ENCODE measurements around the gene DPF1.

Gene DPF1

DNA sequence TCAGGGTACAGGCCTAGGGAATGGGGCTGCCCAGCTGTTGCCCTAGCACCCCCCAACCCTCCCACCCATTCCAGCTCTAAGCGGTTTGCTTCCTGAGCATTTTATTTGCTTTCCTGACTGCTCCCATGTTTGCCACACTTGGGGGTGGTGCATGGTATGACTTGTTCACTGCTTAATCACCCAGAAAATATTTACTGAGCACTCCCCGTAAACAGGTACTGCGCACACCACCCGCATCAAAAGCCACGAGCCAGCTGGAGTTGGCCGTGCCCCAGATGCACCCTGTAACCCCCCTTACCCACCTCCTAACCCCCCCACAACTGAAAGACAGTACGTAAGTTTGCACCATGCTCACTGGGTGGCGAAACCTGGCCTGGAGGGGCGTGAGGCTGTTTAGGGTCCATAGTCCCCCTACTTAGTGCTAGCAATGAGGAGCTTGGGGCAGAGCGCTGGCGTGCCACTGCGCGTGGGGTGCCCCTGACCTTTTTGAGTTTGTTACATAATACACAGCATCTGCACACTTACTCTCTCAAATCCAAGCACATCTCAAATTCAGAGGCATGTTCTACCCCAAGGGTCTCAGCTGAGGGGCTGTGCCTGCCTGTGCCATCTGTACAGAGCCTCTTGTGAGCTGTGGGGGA, 29.8 kb downstream of the DPF1 start:
- H3K4me2 ChIP-seq (ENCODE audit: low read length): no peak overlapping the region
- peaks cover 48% of the 10 kb centered on the region for H3K36me3 ChIP-seq (ENCODE audit: insufficient read depth, low read length)
- H3K4me1 ChIP-seq (ENCODE audit: control insufficient read depth, insufficient read depth, low read length): peaks cover 9% of the 10 kb centered on the region
- H3K9ac ChIP-seq (ENCODE audit: low read depth, low read length): no peak overlapping the region
- H3K4me3 ChIP-seq (ENCODE audit: low read length): no peak overlapping the region
- H3K27me3 ChIP-seq (ENCODE audit: control insufficient read depth, insufficient read depth, low read length): no peaks in the 10 kb centered on the region
- H3K9me3 ChIP-seq (replicated peaks; ENCODE audit: low read length): no peaks in the 10 kb centered on the region

DNA sequence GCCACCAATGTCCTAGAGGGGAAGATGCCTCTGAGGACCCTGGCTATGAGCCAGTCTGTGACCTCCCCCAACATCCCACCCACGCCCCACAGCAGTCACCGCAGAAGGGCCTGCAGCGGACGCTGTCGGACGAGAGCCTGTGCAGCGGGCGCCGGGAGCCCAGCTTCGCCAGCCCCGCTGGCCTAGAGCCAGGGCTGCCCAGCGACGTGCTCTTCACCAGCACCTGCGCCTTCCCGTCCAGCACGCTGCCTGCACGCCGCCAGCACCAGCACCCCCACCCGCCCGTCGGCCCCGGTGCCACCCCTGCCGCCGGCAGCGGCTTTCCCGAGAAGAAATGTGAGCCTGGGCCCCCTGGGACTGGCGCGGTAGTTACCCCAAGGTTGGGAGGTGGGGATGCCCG, 30.6 kb downstream of the DPF1 start:
- Histone ChIP-seq H3K4me1 (ENCODE audit: control insufficient read depth, insufficient read depth, low read length) (peaks cover 13% of the 10 kb centered on the region), H3K36me3 (ENCODE audit: insufficient read depth, low read length) (peaks cover 46% of the 10 kb centered on the region), H3K27me3 (ENCODE audit: control insufficient read depth, insufficient read depth, low read length) (no peaks in the 10 kb centered on the region)

DNA sequence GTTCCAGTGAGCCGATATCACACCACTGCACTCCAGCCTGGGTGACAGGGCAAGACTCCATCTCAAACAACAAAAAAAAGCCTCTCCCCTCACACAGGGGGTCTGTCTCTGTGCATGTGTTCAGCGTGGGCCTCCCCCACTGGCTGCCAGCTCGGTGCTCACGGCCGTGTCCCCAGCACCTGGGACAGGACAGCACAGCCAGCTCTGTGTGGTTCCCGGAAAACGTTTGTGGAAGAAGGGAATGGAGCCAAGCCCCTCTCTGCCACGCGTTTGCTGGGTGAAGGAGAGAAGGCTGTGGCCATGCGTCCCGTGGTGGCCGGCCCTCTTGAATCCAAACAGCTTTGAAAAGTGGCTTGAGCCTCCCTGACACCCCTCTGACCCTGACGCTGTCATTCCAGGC, 32.3 kb downstream of the DPF1 start:
- no peaks in the 10 kb centered on the region for H3K9me3 ChIP-seq (replicated peaks; ENCODE audit: low read length)
- no peak overlapping the region for H3K4me2 ChIP-seq (ENCODE audit: low read length)
- H3K4me3 ChIP-seq (ENCODE audit: low read length): no peak overlapping the region
- peaks cover 39% of the 10 kb centered on the region for H3K36me3 ChIP-seq (ENCODE audit: insufficient read depth, low read length)
- peaks cover 13% of the 10 kb centered on the region for H3K4me1 ChIP-seq (ENCODE audit: control insufficient read depth, insufficient read depth, low read length)
- H3K9ac ChIP-seq (ENCODE audit: low read depth, low read length): no peak overlapping the region
- no peaks in the 10 kb centered on the region for H3K27me3 ChIP-seq (ENCODE audit: control insufficient read depth, insufficient read depth, low read length)

More for the DNA sequence above, 30.6 kb downstream of the DPF1 start:
- Histone ChIP-seq H3K4me3 (ENCODE audit: low read length) (no peak overlapping the region), H3K9me3 (replicated peaks; ENCODE audit: low read length) (no peaks in the 10 kb centered on the region), H3K9ac (ENCODE audit: low read depth, low read length) (no peak overlapping the region), H3K4me2 (ENCODE audit: low read length) (no peak overlapping the region)

DNA sequence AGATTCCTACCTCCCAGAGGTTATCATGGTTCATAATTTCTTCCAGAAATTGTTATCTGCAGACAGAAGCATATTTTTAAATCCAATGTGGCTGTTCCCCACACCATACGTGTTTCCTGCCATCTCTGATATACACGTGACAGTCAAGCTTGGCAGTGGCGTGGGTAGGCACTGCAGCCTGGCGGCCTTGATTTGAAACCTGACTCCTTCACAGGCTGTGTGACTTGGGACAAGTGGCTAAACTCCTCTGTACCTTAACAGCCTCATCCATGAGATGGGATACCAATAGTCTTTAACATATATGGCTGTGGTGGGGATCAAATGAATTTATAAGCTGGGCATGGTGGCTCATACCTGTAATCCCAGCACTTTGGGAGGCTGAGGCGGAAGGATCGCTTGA, 33.2 kb downstream of the DPF1 start:
- Histone ChIP-seq H3K9ac (ENCODE audit: low read depth, low read length) (no peak overlapping the region), H3K27me3 (ENCODE audit: control insufficient read depth, insufficient read depth, low read length) (no peaks in the 10 kb centered on the region), H3K36me3 (ENCODE audit: insufficient read depth, low read length) (peaks cover 31% of the 10 kb centered on the region), H3K4me2 (ENCODE audit: low read length) (no peak overlapping the region), H3K4me3 (ENCODE audit: low read length) (no peak overlapping the region), H3K9me3 (replicated peaks; ENCODE audit: low read length) (no peaks in the 10 kb centered on the region), H3K4me1 (ENCODE audit: control insufficient read depth, insufficient read depth, low read length) (peaks cover 13% of the 10 kb centered on the region)

DNA sequence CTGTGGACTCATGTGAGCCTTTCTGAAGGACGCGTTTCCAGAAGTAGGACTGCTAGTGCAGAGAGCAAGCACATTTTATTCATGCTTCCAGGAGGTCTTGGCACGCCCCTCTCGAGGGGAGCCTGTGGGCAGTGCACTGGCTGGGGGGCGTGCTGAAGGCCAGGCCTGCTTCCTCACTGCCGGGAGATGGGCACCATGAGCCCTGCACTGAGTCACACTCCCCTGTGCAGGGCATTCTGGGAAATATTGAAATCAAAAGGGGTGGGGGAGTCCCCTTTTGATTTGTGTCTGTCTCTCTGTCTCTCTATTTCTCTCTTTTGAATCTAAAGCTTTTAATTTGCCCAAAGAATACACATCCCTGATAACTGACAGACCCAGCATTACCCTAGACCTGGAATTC, 34.0 kb downstream of the DPF1 start:
- H3K27me3 ChIP-seq (ENCODE audit: control insufficient read depth, insufficient read depth, low read length): no peaks in the 10 kb centered on the region
- H3K9me3 ChIP-seq (replicated peaks; ENCODE audit: low read length): no peaks in the 10 kb centered on the region
- H3K4me3 ChIP-seq (ENCODE audit: low read length): no peak overlapping the region

DNA sequence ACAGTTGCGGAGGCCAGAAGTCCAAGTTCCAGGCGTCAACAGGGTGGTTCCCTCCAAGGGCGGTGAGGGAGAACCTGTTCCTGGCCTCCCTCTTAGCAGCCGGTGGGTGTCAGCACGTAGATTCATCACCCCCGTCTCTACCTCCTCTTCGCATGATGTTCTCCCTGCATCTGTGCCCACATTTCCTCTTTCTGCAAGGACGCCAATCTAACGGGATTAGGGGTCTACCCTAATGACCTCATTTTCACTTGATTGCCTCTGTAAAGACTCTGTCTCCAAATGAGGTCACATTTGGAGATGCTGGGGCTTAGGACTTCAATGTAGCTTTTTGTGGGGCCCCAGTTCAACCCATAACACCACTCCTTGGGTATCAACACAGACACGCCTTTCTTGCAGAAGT, 38.5 kb downstream of the DPF1 start:
- no peaks in the 10 kb centered on the region for H3K9me3 ChIP-seq (replicated peaks; ENCODE audit: low read length)
- no peaks in the 10 kb centered on the region for H3K27me3 ChIP-seq (ENCODE audit: control insufficient read depth, insufficient read depth, low read length)
- H3K36me3 ChIP-seq (ENCODE audit: insufficient read depth, low read length): peaks cover 19% of the 10 kb centered on the region
- no peak overlapping the region for H3K9ac ChIP-seq (ENCODE audit: low read depth, low read length)
- H3K4me2 ChIP-seq (ENCODE audit: low read length): no peak overlapping the region
- H3K4me1 ChIP-seq (ENCODE audit: control insufficient read depth, insufficient read depth, low read length): peaks cover 39% of the 10 kb centered on the region
- H3K4me3 ChIP-seq (ENCODE audit: low read length): no peak overlapping the region

More for the DNA sequence above, 34.0 kb downstream of the DPF1 start:
- peaks cover 13% of the 10 kb centered on the region for H3K4me1 ChIP-seq (ENCODE audit: control insufficient read depth, insufficient read depth, low read length)
- H3K9ac ChIP-seq (ENCODE audit: low read depth, low read length): no peak overlapping the region
- H3K36me3 ChIP-seq (ENCODE audit: insufficient read depth, low read length): peaks cover 29% of the 10 kb centered on the region
- H3K4me2 ChIP-seq (ENCODE audit: low read length): no peak overlapping the region

DNA sequence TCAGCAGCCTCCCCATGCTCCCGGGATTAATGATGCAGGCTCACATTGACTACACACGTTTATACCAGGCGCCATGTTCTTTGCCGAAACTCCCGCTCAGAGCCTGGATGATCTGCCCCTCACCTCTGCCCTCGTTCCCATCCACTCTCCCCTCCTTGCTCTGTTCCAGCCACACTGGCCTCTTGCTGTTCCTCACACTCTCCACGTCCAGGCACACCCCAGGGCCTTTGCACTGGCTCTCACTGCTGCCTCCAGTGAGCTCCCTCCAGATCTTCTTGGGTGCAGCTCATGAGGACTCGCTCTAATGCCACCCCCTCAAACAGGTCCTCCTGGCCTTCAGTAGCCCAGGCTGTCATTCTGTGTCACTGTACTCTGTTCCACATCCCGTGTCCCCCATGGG, 39.2 kb downstream of the DPF1 start:
- H3K4me1 ChIP-seq (ENCODE audit: control insufficient read depth, insufficient read depth, low read length): peaks cover 34% of the 10 kb centered on the region
- H3K27me3 ChIP-seq (ENCODE audit: control insufficient read depth, insufficient read depth, low read length): no peaks in the 10 kb centered on the region
- H3K36me3 ChIP-seq (ENCODE audit: insufficient read depth, low read length): peaks cover 19% of the 10 kb centered on the region
- H3K9me3 ChIP-seq (replicated peaks; ENCODE audit: low read length): no peaks in the 10 kb centered on the region
- H3K4me3 ChIP-seq (ENCODE audit: low read length): no peak overlapping the region
- no peak overlapping the region for H3K4me2 ChIP-seq (ENCODE audit: low read length)
- peak overlapping the region; percentile 77 for H3K9ac ChIP-seq (ENCODE audit: low read depth, low read length)

DNA sequence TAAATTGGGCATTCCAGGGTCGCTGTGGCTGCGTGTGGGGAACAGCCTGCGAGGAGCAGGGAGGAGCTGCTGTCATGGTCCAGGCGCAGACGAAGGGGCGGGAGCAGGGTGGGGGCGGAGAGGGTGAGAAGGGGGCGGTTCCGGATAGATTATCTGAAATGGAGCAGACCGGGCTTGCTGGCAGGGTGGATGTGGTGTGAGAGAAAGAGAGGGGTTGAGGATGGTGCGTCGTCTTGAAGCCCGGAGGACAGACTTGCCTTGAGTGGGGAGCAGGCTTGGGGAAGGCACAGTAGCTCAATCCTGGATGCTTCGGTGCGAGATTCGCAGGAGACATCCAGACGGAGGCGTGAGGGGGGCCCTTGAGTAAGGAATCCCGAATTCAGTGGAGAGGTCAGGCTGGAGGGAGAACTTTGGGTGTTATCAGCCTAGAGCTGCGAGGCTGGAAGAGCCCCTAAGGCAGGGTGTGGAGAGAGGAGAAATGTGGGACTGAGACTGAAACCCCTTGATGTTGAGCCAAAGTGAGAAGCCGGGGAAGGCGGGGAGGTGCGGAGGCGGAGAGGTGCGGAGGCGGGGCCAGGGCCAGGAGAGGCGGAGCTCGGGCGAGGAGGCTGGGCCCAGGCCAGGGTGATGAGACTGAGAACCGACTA, 40.6 kb downstream of the DPF1 start:
- Histone ChIP-seq H3K4me2 (ENCODE audit: low read length) (peak overlapping the region; percentile 83), H3K36me3 (ENCODE audit: insufficient read depth, low read length) (peaks cover 13% of the 10 kb centered on the region), H3K9ac (ENCODE audit: low read depth, low read length) (peak overlapping the region; percentile 77), H3K27me3 (ENCODE audit: control insufficient read depth, insufficient read depth, low read length) (no peaks in the 10 kb centered on the region), H3K4me3 (ENCODE audit: low read length) (peak overlapping the region; percentile 64), H3K4me1 (ENCODE audit: control insufficient read depth, insufficient read depth, low read length) (peaks cover 26% of the 10 kb centered on the region), H3K9me3 (replicated peaks; ENCODE audit: low read length) (no peaks in the 10 kb centered on the region)

DNA sequence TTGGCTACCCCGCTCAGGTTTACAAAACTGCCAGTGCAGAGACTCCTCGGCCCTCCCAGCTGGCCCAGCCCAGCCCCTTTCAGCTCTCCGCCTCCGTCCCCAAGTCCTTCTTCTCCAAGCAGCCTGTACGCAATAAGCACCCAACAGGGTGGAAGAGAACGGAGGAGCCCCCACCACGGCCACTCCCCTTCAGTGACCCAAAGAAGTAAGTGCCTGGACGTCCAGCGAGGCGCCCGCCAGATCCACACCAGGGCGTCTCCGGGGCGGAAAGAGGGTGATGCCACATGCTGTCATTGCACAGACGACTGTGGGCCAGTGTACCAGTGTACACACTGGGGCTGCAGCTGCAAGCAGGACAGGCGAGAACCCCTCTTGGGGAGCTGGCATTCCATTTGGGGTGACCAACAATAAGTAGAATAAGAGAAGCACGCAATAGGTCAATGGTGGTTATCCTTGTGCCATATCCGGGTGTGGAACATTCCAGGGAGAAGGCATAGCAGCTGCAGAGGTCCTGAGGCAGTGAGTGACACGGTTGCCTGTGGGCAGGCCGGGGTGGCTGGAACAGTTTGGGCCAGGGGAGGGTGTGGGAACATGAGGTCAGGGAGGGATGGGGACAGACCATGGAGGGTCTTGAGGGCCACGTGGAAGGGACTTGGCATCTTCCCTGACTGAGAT, 41.3 kb downstream of the DPF1 start:
- Histone ChIP-seq H3K4me2 (ENCODE audit: low read length) (peak overlapping the region; percentile 83), H3K9ac (ENCODE audit: low read depth, low read length) (peak overlapping the region; percentile 77)

DNA sequence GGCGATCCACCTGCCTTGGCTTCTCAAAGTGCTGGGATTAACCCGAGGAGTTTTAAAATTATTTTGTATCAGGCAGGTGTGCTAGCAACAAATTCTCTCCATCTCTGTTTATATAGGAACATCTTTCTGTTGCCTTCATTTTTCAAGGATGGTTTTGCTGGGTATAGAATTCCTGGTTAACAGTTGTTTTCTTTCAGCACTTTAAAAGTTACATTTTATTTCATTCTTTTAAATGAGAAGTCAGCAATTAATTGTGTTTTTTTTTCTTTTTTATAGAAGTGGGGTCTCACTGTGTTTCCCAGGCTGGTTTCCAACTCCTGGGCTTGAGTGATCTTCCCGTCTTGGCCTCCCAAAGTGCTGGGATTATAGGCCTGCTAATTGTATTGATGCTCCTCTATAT, 44.0 kb downstream of the DPF1 start:
- H3K36me3 ChIP-seq (ENCODE audit: insufficient read depth, low read length): peaks cover 13% of the 10 kb centered on the region

More for the DNA sequence above, 41.3 kb downstream of the DPF1 start:
- H3K4me3 ChIP-seq (ENCODE audit: low read length): no peak overlapping the region
- H3K9me3 ChIP-seq (replicated peaks; ENCODE audit: low read length): no peaks in the 10 kb centered on the region
- H3K36me3 ChIP-seq (ENCODE audit: insufficient read depth, low read length): peaks cover 13% of the 10 kb centered on the region
- H3K4me1 ChIP-seq (ENCODE audit: control insufficient read depth, insufficient read depth, low read length): peaks cover 26% of the 10 kb centered on the region
- no peaks in the 10 kb centered on the region for H3K27me3 ChIP-seq (ENCODE audit: control insufficient read depth, insufficient read depth, low read length)

DNA sequence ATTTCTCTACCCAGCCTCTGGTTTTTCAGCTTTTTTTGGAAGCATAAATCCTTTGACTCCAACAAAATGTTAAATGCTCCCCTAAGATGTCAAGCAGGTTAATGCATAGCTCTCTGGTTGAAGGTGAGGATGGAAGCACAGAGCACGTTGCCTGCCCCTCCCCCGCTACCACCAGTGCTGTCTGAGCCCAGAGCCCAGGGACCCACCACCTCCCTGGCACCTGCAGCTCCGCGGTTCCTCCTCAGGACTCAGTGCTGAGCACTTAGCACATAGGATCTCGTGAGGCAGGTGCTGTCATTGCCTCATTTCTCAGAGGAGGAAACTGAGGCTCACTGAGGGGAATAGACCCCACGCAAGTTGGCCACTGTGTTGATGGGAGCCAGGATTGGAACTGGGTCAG, 48.6 kb downstream of the DPF1 start:
- H3K36me3 ChIP-seq (ENCODE audit: insufficient read depth, low read length): peaks cover 16% of the 10 kb centered on the region
- no peak overlapping the region for H3K9ac ChIP-seq (ENCODE audit: low read depth, low read length)
- H3K4me1 ChIP-seq (ENCODE audit: control insufficient read depth, insufficient read depth, low read length): peaks cover 14% of the 10 kb centered on the region
- no peaks in the 10 kb centered on the region for H3K27me3 ChIP-seq (ENCODE audit: control insufficient read depth, insufficient read depth, low read length)
- no peak overlapping the region for H3K4me2 ChIP-seq (ENCODE audit: low read length)
- no peak overlapping the region for H3K4me3 ChIP-seq (ENCODE audit: low read length)
- no peaks in the 10 kb centered on the region for H3K9me3 ChIP-seq (replicated peaks; ENCODE audit: low read length)

More for the DNA sequence above, 44.0 kb downstream of the DPF1 start:
- peaks cover 26% of the 10 kb centered on the region for H3K4me1 ChIP-seq (ENCODE audit: control insufficient read depth, insufficient read depth, low read length)
- H3K27me3 ChIP-seq (ENCODE audit: control insufficient read depth, insufficient read depth, low read length): no peaks in the 10 kb centered on the region
- H3K9me3 ChIP-seq (replicated peaks; ENCODE audit: low read length): no peaks in the 10 kb centered on the region
- H3K9ac ChIP-seq (ENCODE audit: low read depth, low read length): no peak overlapping the region
- no peak overlapping the region for H3K4me3 ChIP-seq (ENCODE audit: low read length)
- no peak overlapping the region for H3K4me2 ChIP-seq (ENCODE audit: low read length)
